Measurements from ENCODE around the gene COL5A1.

Gene COL5A1

GRCh38 chr9:134868751-134869553 lies 227.3 kb downstream of the COL5A1 start:
- DNase-seq = no peak

DNA sequence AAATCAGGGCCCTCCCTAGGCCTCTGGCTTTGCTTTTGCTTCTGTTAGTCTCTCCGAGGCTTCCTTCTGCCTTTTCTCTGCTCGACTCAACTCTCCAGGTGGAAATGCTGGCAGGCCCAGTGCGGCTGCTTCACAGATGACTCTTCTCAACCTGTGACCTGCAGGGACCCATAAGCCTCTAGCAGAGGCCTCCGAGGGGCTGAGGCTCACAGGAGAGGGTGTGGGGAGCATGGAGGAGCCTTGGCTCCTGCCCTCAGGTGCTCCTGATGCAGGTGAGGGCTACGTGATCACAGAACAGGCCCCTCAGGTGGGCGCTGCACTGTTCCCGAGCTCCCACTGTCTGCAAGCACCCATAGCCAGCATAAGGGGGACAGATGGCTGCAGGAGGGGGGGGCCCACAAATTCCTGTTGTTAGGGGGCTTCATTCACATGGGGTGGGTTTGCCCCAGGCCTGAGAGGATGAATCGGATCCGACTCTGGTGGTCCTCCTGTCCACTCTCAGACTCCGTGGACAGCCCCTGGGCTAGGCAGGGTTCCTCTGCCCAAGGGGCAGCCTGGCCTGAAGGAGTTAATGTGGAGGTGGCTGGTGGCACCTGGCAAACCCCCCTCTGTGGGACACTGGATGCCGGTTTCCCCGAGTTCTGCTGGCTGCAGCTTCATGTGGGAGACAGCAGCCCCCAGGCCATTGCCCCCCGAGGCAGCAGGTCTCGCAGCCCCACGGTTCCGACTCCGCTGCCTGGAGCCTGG lies 228.1 kb downstream of the COL5A1 start:
- DNase-seq = no peak

DNA sequence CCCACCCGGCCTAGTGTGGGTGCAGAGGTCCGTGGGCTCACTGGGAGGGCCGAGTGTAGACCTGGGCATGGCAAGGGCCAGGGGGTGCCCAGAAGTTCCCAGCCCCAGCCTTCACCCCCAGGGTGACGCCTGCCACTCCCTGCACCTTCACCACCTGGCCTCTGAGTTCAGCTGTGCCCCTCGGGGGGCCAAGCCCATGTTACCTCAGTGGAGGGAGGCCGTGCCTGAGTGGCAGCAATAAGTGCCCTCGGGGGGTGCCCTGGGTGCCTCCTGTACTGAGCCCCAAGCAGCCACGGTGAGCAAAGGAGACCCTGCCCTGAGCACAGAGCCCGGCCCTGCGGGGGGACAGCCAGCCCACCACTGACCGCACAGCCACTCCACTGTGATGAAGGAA lies 228.7 kb downstream of the COL5A1 start:
- DNase-seq = no peak

DNA sequence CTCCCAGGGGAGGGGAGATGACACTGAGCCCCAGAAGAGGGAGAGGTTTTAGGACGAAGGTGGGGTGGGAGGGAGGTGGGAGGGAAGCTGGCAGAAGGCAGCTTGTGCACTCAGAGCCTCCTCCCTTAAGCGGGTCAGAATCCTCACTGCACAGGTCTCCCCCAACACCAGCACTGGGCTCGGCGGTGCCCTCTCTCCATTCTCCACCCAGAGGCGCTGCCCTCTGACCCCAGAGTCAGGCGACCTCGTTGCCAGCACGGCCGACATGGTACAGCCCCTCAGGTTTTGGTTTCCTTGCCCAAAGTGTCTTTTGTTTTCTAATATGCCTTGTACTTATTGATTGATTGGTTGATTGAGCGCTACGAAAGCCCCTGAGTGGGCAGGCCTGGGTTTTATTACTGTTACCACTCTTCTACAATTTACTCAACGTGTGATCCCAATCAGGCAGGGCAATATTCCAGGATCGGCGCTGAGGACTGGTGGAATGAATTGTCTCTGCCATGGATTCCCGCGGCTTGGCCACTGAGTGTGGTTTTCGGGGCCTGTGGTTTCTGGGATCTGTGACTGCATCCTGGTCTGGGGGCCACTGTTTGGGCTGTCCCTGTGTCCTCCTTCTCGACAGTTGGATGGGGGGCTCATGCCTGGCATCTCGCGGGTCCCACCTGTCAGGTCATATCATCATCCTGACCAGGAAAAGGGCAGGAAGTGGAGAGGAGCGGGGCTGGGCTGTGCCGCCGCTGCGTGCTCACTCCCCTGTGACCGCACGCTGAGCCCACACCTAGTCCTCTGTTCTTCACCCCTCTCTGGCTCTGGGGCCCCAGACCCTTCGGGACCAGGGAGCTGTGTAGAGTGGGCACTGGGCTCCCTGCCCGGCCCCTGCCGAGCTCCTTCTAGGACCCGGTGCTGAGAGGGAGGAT lies 229.4 kb downstream of the COL5A1 start:
- no peak for DNase-seq

GRCh38 chr9:134871697-134872340 lies 230.2 kb downstream of the COL5A1 start:
- DNase-seq = no peak

DNA sequence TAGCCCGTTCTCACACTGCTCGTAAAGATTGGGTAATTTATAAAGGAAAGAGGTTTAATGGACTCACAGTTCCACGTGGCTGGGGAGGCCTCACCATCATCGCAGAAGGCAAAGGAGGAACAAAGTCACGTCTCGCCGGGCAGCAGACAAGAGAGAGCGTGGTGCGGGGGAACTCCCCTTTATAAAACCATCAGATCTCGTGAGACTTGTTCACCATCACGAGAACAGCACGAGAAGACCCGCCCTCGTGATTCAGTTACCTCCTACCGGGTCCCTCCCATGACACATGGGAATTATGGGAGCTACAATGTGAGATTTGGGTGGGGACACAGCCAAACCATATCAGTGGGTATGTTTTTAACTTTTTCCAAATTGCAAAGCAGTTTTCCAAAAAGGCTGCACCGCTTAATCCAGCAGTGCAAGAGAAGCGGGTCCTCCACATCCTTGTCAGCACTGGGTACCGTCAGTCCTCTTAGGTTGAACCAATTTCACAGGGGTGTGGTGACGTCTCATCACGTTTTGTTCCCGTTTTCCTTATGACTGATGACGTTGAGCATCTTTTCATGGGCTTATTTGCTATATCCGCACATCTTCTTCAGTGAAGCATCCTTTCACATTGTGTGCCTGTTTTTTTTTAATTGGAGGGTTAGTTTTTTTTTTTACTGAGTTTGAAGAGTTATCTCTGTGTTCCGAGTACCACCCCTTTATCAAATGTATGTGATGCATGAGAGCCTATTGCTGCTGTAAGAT lies 231.1 kb downstream of the COL5A1 start:
- no peak for DNase-seq

GRCh38 chr9:134875371-134875770 lies 233.8 kb downstream of the COL5A1 start:
- no peak for DNase-seq

- no peak for DNase-seq
Measured at GRCh38 chr9:134877541-134877940, 235.9 kb downstream of the COL5A1 start.

- no peak for DNase-seq
Measured at GRCh38 chr9:134879664-134880483, 238.3 kb downstream of the COL5A1 start.

DNA sequence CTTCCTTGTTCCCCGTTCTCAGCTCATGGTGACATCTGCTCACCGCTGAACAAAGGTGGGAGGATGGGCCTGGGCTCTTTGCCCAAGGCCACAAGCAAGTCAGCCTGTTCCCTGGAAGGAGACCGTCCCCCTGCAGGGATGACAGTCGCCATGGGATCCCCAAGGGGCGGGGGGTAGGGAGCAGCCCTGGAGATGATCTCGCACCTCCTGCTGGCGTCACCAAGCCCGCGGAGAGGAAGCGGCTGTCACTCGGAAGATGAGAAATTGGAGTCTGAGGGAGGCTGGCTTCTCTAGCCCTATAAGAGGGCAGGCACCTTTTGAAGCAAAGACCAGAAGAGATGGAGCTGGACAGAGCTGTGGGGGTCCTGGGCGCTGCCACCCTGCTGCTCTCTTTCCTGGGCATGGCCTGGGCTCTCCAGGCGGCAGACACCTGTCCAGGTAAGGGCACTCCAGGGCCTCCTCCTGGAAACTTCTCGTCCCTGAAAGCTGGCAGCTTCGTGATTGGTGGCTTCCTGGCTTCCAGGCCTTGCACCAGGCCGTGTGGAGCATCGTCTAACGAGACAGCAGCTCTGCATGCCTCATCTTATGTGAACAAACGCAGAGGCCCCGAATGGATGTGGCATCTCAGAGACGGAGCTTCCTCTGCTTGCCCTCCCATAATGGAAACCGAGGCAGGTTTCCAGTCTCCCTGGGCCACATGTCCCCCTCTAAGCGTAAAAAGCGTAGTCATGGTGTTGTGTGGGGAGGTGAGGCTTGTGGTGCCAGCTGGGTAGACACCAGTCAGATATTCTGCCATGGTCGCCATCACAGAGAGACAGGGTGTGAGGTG lies 239.1 kb downstream of the COL5A1 start, which contains the start of gene FCN2:
Gene FCN2, plus strand, starts transcription at position 327 of the 829 bp plus-strand sequence. Its CDS starts 12 bp downstream, at position 339.
- no peak for DNase-seq

DNA sequence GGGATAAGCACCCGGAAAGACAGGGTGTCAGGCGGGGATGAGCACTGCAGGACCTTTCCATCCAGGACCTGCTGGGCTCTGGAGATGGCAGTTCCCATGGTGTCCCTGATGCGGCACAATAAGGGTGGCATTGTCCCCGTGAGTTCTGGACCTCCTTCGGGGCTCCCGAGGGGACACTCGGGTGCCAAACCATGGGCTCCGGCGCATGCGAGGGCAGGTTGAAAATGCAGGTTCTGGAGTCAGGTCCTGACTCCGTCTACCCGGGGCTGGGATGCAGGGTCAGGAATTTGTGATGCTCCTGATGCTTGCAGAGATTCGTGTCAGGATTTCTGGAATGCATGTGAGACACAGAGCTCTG lies 239.7 kb downstream of the COL5A1 start:
- no peak for DNase-seq

DNA sequence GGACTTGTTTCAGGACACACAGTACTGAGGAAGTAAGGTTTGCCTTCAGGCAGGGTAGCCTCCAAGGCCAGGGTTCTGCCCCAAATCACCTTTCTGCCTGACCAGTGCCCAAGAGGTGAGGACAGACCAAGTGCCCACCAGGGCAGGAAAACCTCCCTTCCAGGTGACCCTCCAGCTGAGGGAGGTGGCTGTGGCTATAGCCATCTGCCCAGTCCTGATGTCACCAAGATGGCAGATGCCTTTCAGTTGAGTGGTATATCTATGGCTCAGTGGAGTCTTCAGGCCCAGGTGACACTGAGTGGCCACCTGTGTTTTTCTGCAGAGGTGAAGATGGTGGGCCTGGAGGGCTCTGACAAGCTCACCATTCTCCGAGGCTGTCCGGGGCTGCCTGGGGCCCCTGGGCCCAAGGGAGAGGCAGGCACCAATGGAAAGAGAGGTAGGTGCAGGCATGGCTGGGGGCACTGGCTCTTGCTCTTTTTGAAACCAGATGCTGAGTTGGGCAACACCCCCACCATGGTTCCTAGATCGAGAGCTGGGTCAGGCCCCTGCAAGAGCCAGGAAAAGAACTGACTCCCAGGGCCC lies 240.7 kb downstream of the COL5A1 start:
- DNase-seq = no peak

DNA sequence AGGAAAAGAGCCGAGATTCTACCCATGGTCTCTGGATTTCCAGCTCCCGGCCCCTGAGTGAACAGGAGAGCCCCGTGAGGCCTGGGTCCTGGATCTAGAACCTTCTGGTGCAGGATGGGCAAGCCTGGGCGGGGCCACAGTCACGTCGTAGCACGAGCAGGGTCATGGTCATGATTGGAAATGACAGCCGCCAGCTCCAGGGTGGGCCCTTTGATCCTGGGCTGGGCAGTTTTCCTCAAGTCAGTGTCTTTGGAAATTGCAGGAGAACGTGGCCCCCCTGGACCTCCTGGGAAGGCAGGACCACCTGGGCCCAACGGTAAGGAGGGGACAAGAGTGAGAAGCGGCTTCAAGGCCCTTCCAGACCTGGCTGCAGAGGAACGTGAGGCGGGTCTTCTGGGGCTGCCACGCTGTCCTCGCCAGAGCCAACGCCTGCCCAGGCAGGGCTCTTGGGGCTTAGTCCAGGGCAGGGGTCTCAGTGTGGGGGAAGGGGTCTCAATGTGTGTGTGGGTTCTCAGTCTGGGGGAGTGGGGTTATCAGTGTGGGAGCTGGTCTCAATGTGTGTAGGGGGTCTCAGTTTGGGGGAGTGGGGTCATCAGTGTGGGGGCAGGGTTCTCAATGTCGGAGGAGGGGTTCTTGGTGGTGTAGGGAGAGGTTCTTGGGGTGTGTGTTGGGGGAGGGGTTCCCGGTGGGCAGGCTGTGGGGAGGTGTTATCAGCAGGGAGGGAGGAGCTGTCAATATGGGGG lies 241.6 kb downstream of the COL5A1 start:
- DNase-seq = no peak

DNA sequence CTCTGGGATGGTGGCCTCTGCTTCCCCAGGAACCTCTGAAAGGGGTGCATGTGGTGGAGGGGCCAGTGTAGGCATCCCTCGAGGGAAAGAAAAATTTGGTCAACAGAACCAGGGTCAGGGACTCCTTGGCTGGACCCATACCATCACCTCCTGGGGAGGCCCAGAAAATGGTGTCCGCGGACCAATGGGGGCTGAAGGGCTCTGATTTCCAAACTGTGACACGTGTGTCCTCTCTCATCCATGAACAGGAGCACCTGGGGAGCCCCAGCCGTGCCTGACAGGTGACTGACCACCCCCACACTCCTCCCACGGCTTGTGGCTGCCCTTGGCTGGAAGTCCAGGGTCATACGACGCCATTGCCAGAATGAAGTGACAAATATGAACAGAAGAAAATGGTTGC lies 242.9 kb downstream of the COL5A1 start:
- DNase-seq = no peak

DNA sequence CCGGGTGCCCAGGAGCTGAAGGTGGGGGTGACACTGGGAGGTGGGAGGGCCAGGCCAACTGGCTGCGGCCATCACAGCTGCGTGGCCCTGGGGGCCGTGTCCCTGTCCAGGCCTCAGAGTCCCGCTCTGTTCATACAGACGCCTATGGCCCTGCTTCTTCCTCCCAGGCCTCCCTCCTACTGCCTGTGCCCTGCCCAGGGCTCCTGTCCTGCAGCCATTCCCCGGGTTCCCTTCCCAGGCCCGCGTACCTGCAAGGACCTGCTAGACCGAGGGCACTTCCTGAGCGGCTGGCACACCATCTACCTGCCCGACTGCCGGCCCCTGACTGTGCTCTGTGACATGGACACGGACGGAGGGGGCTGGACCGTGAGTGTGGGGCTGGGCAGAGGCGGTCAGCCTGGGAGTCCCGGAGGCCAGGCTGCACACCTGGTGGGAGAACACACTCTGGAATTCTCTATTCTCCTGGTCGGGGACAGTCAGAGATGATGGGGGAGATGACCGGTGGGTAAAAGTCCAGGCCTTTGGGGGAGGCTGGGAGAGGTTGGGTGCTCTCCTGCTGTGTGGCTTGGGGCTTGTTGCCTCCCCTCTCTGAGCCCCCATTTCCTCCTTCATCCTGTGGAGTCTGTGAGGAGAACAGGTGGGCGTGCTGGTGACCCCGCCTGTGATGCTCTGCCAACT lies 243.5 kb downstream of the COL5A1 start:
- DNase-seq = no peak

DNA sequence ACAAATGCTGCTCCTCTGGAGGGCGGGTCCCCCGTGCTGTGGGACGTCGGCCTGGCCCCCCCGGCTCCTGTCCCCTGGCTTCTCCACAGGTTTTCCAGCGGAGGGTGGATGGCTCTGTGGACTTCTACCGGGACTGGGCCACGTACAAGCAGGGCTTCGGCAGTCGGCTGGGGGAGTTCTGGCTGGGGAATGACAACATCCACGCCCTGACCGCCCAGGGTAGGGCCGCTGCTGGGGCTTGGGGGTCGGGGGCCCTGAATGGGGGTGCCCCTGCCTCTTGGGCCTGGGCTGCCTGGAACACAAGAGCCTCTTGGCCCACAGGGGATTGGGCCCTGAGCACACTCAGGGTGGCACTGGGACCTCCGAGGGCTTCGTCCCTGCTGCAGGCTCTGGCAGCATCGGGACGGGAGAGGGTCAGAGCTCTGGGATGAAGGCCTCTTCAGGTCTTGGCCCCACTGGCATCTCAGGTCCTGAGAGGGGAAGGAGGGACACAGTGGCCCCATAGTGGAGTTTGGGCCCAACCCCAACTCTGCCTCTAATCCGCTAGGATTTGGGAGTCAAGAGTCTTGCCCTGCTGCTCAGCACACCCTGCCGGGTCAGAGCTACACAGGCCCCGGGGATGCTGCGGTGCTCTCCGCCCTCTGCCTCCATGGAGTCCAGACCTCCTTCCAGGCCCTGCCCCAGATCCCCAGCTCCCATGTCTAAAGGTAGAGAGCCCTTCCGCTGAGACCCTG lies 244.2 kb downstream of the COL5A1 start:
- DNase-seq = no peak

DNA sequence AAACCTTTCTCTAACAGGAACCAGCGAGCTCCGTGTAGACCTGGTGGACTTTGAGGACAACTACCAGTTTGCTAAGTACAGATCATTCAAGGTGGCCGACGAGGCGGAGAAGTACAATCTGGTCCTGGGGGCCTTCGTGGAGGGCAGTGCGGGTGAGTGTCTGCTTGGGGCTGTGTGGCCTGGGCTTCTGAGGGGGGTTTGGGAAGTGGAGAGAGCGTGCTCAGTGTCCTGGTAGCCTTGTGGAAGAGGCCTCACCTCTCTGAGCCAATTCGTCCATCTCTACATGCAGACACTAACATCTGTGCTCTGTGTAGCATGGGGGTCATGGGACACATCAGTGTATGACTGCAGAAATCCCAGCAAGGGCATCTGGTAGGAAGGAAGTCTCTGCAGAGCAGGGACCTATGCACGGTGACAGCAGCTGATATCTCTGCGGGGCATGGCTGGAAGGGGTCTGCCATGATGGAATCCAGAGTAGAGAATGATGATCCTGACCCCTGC lies 244.9 kb downstream of the COL5A1 start:
- DNase-seq = no peak

Data from CD4-positive, alpha-beta T cell treated with Interleukin-1 beta for 1 hour (primary cell).